GM23338 (cell line): ENCODE data around the gene ZNRD2.

Experiments used
- CTCF ChIP-seq, 2 experiments: fragments of 200-600 bp in 1 of 2; sonication (generic) in 1 of 2; conservative IDR thresholded peaks; 2 replicates each; pipeline versions ENCODE4 v1.5.1 to v1.6.1; 2016 to 2017; ENCODE audit warnings: antibody characterized with exemption in 2 of 2, low read depth in 2 of 2, mild to moderate bottlenecking in 2 of 2, moderate library complexity in 1 of 2
- EZH2 ChIP-seq: fragments of 200-600 bp; sonication (generic); IDR thresholded peaks from one replicate; pipeline ENCODE4 v1.8.0; 2017; ENCODE audit warnings: antibody characterized with exemption, mild to moderate bottlenecking, low read depth; ENCODE audit not compliant: unreplicated experiment
- EZH2phosphoT487 ChIP-seq: fragments of 200-600 bp; sonication (generic); IDR thresholded peaks from one replicate; pipeline ENCODE4 v1.8.1; 2018; ENCODE audit warnings: antibody characterized with exemption; ENCODE audit not compliant: unreplicated experiment
- NANOG ChIP-seq: IDR thresholded peaks from 2 replicates; pipeline ENCODE4 v1.6.1; 2016; ENCODE audit warnings: antibody characterized with exemption, borderline replicate concordance
- POLR2AphosphoS5 ChIP-seq: IDR thresholded peaks from 2 replicates; pipeline ENCODE4 v1.6.1; 2016; ENCODE audit warnings: antibody characterized with exemption, low read depth

DNA sequence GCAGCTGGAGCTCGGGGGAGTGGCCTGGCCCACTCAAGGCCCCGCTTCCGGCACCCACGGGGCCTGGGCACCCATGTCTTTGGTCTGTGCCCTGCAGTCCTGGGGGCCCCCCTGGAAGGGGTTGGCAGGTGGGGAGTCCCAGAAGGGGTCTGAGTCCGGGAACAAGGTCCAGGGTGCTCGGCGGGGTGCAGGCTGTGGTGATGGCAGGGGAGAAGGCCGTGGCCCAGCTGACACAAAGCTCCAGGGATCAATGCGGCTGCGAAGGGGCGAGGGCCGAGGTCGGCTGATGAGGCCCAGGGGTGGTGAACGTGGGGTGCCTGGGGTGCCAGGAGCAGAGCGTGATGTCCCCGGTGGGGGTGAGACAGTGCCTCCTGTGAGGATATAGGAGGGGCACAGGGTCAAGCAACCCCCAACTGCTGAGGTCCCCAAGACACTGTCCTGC, 28.0 kb downstream of the ZNRD2 start:
- no peak for TF ChIP-seq EZH2
- TF ChIP-seq CTCF (conservative IDR thresholded peaks at IDR 0.05; ENCODE audit: low read depth in 2 of 2), result no peak
- TF ChIP-seq POLR2AphosphoS5, result no peak
- TF ChIP-seq EZH2phosphoT487, result no peak
- TF ChIP-seq NANOG, result no peak
